NCI-H1417 treated with DMSO at 0.1 percent for 48 hours (cell line): ENCODE results near the gene MAGI1.

ENCODE experiments used
- DNase-seq: peaks from one replicate; lab custom pipeline; 2025; lab: John Stamatoyannopoulos, UW

The MAGI1 gene

DNA sequence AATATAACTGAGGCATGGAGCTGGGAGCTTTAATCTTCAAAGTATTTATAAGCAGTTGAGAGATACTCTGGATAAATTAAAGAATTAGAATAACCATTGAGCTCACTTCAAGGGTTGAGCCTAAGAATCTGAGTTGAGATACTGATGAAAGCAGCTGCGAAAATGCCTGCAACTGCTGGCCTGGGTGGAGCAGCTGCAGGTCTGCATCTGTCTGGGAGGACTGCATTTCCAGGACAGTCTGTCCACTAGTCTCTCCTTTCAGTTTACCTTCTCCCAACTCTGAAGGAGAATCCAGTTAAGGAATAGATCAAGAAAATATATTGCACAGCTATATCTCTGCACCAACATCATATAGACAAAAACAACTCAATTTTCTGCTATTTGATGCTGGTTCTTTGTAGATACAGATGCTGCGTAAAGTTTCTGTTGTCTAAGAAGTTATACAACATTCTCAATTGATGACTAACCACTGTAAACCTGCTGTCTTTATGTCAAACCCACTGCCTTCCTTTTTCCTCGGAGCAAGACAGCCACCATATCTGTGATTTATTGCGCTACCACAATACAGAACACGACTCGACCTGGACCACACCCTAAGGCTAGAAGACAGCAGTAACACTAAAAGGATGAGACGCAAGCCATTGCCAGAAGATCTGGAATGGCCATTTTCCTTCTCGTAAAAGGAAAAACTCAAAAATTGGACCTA, 245.1 kb downstream of the MAGI1 start:
- no peak for DNase-seq

DNA sequence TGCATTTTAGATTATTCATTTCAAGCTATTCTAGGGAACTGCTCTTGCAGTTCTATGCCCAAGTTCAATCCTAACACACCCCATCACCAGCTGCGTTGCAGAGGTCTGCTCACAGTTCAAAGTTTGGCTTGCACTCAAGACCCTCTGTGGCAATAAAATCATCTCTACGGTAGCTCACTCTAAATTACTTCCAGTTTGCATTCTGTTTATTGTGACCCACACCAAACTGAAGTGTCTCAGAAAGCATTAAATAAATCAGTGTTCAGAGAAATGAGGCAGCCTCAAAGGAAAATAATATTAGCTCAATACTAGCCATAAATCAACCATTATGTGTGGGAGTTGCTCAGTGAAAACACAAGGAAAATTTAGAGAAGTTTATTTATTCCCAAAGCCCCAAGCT, 250.3 kb downstream of the MAGI1 start:
- DNase-seq, result no peak

DNA sequence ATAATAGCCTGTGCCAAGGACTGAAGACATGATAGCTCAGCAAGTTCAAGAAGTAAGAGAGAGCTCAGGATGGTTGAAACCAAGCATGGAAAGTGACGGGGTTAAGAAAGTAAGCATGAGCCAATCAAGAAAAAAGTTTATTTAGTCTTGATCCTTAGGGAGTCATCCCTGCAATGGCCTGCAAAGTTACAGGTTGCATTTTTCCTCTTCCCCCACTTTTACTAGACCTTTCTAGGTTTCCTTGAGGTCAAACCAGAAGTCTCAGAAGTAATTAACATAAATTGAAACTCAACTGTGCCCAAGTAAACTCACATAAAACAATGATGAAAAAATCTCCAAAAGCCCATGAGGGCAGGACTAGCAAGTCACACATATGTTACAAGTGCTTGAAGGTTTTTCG, 250.9 kb downstream of the MAGI1 start:
- no peak for DNase-seq

DNA sequence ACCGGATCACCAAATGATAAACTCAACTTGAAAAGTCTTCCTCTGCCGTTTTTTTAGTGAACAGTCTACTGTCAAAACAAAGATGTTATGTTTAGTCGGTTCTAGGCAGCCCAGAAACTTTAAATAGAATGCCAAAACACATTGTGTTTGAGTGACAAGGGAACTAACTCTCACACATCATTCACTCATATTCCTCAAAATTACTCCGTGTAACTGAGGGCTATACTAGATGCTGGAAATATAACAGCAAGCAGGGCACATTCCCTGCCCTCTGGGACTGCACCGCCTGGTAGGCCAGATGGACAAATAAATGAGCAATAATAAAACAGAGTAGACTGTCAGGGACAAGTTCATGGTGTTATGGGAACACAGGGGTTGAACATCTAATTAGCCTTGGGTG, 251.4 kb downstream of the MAGI1 start:
- DNase-seq, result no peak

DNA sequence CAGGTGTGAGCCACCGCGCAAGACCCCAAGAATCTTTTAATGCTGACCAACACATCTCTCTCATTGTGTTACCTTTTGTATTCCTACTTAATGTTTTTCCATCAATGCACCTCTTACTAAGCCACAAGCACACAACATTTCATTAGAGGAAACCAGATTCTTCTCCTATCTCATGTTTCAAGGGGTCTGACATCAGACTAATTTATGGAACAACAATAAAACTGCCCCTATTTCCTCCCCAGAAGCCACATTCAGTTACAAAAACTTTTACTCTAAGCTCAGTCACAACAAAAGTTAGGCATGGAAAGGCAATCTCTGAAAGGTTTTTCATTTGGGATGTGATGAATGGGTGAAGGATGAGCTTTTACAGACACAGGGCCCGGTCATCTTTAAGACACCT, 251.8 kb downstream of the MAGI1 start:
- DNase-seq, result no peak

DNA sequence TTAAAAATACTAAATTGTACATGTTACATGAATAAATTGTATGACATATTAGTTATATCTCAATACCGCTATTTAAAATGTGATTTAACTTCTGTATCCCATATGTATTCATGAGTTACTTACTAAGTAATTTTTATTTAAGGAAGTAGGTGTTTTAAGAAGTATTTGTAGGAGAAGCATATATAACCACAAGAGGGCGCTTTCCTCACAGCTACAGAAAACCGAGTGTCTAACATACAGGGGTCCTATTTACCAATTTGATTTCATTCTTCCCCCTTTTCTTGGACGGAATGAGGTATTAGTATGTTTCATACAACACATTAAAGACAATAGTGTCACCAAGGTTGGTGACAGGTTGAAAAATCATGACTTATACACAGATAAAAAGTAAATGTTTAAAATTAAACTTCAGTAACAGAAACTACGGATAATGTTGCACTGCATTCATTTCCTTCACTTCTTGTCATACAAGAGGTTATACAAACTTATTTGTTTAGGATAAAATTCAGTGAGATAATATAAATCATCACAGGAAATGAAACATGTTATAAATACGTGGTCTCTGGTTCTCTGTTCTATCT, 253.6 kb downstream of the MAGI1 start:
- peak; percentile 3 for DNase-seq

DNA sequence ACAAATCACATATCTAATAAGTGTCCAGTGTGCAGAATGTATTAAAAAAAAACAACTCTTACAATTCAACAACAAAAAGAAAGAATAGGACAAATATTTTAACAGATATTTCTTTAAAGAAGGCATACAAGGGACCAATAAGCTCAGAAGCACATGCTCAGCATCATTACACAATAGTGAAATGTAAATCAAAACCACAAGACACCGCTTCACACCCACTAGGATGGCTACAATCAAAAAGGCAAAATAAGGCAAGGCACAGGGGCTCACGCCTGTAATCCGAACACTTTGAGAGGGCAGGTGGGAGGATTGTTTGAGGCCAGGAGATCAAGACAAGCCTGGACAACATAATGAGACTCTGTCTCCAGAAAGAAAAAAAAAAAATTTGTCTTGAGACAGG, 255.6 kb downstream of the MAGI1 start:
- no peak for DNase-seq

DNA sequence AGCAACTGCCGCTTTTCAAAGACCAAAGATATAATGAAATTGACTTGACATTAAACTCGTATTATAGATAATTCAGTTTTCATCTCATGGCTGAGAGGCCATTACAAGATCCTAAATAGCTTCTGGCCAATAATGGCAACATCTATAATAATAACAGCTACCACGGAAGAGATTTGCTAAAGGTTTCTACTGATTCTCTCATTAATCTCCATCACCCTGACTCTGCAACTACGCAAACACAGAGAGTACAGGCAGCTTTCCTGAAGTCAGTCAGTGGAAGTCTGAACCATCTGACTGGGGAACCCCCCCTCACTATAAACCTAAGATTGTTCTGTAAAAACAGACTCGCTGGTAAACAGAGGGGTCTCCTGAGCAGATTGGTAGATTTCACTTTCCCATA, 257.1 kb downstream of the MAGI1 start:
- no peak for DNase-seq

DNA sequence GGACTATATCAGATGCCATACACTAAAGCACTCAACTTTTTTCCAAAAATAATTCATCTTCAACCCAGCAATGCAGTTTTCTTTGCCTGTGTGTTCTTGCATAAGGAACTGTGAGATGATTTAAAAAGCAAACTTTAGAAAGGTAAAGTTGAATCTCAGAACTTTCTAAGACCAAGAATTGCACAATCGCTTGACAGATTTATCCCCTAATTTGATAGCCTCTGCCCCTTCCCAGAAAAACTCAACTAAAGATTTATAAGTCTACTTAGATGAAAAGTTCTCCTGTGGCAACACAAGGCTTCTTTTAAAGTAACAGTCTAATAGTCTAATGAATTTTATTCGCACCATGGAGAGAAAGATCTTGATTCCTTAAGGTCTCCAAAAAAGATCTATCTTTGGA, 259.3 kb downstream of the MAGI1 start:
- DNase-seq, result no peak

DNA sequence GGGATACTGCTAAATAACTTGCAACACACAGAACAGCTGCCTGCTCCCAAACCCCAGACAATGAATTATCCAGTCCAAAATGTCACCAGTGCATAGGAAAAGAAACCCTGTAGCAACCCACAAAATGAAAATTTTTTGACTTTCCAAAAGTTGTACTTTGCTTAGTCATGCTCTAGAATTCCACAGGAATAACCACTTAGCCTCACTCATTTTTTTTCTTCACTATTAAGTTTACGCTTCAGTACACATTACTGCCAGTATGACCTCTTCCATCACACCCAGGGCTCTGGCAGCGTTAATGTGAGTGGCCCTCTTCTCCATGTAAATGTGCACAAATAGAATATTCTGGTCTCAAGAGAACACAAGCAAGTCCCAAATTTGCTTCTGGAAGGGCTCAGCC, 259.8 kb downstream of the MAGI1 start:
- DNase-seq, result no peak

DNA sequence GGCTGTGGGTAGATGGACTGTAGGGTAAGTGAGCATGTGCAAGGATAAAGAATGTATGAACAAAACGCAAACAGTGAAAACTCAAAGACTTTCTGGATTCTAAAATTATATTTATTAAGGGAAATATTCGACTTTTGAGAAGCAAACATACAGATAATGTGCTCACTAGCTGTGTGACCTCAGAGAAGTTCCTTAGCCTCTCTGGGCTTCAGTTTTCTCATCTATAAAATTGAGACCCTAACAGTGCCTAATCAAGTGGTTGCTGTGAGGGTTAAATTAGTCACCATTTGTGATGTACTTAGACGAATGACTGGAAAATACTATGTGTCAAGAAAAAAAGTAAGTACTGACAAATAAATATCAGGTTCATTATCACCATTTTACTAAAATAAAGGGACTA, 261.7 kb downstream of the MAGI1 start:
- no peak for DNase-seq

DNA sequence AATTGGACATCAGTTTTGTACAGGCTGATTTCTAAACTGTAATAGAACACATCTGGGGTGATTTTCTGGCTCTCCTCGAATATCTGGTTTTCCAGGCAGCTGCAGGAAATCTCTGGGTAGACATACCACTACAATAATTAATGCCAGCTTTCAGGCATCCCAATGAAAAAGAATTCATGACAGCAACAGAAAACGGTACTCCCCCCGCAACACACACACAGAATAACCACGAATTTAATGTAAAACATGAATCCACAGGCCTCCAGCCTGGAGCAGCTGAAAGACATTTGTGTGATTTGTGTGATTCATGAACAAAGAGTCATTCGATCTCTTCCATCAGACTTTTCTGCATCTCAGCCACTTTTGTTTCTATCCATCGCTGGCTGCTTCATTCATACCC, 262.2 kb downstream of the MAGI1 start:
- no peak for DNase-seq

DNA sequence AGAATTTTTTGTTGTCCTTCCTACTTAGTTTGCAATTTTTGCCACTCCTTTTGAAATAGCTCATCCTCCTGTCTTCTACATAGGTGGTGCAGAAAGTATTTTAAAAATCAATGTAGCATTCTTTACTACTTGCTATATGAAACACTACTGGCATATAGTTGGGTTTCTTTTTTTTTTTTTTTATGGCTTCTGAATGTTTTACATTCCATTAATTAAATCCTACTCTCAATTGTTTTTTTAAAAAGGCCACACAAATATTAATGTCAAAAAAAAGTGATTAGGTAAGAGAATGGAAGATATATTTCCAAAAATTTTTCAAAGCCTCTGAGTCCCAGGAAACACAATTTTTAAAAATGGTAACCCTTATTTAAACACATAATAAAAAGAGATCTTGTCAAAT, 262.6 kb downstream of the MAGI1 start:
- no peak for DNase-seq

DNA sequence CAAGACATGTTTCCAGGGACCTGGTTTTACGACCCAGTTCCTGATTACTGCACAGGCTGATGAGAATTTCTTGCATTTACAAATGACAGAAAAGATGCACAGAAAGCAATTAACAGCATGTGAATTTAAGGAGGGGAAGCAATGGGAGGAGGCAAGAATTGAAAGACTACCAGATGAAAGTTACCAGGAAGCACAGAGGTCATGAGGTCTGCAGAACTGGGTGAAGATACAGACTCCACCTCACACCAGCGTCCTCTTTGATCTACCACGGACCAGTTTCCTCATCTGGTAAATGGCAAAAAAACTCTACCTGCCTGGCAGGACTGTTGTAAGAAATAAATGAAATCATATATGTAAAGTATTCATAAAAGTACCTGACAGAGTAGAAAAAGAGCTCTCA, 266.0 kb downstream of the MAGI1 start:
- DNase-seq, result no peak

DNA sequence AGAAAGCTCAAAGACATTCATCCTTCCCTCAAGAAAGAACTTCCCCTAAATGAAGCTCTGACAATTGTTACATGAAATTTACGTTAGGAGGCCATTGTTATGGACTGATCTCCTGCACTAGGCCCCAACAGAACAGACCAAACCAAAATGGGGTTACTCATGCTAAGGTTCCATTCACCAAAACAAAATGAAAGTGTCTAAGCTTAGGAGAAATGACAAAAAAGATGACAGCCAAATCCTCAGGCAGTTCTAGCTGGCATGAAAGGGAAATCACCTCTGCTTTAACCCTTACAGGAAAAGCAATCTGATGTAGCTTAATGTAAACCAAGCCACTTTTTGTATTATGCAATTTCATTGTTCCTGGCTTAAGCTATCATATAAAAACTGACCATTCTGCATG, 271.2 kb downstream of the MAGI1 start:
- no peak for DNase-seq

DNA sequence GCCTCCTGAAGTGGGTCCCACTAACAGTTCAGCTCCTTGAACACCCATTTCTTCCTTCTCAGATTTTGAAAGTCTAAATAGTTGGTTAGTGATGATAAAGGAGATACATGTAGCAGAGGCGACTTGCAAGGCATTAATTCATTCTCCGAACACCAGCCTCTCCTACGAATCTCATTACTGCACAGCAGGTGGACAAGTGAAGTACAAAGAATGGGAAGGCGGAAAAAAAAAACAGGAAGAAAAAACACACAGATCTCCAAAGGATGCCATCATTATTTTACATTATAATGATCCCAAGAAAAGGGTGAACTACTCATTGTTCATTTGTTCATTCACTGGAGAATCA, 276.5 kb downstream of the MAGI1 start:
- no peak for DNase-seq

DNA sequence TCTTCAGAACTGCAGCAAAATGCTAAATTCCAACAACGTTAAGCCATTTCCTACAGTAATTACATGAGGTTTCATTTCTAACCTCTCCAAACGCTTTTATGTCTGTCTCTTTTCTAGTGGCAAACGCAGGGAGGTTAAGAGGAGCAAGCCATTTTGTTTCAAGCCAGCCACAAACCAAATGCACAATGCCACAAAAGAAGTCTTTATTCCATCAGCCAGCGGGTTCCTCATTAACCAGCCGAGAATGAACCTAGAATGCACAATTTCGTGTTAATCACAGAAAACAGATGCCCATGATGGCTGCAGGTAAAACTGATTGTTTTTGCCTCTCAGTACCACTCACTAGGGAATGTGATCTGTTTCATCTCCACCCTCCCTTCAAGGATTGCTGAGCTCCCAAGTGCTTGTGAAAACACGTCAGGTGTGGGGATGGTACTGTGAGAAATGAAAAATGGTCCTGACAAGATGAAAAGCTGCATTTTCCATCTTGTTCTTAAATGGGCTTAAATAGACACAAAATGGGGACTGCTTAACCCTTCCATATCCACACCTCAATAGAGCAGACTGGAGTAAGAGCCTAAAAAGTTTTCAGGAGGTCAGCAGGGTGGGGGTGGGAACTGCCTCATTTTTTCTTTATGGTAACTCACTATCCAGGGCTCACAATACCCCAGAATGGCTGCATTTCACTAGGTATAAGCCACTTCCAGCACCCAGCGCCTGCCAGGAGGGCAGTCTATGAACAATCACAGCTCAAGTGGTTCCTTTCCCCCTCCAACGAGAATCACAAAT, 277.1 kb downstream of the MAGI1 start:
- DNase-seq, result no peak

DNA sequence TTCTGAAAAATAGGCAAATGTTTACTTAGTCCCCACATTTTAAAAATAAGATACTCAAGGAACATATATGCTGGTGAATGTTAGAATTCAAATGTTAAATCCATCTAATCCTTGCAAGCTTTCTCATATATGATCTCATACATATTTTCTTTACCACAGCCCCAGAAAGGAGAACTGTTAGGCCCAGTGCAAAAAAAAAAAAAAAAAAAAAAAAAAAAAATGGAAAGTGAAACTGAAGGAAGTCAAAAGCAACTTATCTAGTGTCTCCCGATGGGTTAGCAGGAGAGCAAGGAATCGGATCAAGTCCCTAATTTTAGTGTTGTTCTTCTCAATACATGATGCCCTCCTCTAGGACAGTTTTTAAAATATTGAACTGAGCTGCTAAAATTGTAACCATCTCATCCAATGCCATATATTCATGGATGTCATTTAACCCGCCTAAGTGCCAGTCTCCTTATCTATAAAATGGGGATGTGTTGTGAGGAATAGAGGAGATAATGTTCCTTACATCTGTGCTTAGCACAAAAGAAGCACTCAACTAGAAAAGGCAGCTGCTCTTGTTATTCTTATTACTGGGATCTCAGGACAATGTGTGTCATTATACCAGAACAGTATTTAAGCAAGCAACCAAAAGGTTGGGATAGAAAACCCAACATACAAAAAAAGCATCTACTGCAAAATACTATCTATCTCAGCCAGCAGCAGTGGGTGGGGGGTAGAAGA, 279.7 kb downstream of the MAGI1 start:
- DNase-seq, result no peak

DNA sequence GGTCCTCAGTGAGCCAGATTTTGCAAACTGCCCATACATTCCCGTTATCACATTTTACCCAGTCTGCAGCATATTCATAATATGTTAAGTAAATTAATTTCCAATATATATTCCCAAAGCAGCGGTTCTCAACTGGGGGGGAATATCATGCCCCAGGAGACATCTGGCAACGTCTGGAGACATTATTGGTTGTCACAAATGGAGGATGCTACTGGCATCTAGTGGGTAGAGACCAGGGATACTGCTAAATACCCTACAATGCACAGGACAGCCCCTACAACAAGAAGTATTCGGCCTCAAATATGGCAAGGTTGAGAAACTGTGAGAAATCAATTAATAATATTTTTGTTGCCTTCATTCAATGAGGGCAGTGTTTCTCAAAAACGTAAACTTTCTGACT, 280.3 kb downstream of the MAGI1 start:
- DNase-seq, result no peak

DNA sequence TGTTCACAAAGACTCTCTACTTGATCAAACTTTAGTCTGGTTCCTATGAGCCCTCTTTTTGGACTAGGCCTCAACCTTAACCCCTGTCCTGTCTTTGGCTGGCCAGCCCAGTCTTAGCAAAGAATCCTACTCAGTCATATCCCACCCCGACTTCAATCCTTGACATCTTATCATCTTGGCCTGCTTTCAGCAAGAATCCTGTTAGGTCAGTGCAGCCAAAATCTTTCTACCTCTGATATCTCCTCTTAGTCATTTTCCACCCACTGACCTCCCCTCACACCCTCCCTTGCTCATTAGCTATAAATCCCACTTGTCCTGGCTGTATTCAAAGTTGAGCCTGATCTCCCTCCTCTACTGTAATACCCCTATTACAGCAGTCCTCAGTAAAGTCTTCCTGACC, 286.1 kb downstream of the MAGI1 start:
- no peak for DNase-seq

DNA sequence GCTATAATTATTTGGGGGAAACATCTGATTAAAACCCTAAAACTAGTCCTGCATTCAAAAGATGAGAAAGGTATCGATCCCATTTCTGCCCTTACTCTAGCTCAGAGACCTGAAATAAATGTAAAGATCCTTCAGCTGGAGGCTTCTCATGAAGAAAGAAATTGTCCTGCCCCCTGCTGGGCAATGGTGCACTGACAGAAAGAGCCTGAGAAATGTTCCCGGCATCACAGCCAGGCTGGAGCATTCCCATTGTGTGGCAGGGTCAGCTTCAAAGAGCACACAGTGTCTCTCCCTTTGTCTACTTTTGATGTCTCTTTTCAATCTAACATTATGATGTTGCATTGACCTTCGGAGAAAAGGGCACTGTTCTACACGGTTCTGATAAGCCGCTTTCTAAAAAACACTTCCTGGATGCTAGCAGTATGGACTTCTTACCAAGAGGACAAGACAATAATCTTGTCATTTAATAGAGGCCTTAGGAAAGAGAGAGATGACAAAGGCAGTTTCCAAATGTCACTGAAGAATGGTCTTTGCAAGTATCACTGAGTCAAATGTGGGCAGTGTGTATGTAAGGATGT, 287.5 kb downstream of the MAGI1 start:
- DNase-seq, result no peak

DNA sequence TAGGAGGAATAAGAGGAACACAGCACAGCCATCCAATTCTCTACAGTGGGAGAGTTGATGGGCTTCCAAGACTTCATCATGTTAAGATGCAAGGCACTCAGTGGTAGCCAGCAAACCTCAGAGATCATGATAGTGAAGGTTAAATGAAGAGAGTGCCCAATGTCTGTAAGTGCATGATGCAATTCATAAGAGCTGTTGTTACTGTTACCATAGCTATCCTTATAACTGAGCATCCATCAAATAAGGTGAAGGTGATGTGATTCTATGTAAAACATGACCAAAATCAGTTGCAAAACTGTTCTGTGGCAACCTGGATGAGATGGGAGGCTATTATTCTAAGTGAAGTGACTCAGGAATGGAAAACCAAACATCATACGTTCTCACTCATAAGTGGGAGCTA, 289.7 kb downstream of the MAGI1 start:
- no peak for DNase-seq

DNA sequence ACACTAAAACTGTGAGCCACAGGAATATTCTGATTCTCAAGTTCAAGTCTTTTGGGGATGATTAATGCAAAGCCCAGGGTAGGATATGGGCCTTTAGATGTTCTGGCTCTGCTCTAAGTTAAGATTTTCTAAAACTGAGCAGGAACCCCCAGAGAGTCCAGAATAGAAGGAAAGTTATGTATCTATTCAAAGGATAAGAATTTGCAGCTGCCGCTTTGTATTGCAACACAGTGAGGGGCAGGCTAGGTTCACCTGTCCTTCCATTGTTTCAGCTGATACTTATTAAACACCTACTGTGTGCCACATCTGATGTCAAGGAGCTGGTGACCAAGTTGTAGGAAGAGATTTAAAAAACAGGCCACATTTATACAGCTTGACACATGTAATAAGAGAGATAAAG, 290.4 kb downstream of the MAGI1 start:
- no peak for DNase-seq
